GM21381 (cell line): ENCODE measurements around the gene ZNF653.

Experiments used
- ATAC-seq: cut with Tn5 transposase; IDR thresholded peaks from one replicate; pipeline ENCODE4 v1.9.1; 2021; ENCODE audit warnings: mild to moderate bottlenecking, moderate library complexity; ENCODE audit not compliant: unreplicated experiment

The ZNF653 gene

GRCh38 chr19:11519138-11519537 is 13.5 kb upstream of the ZNF653 start:
- no peak for ATAC-seq

- ATAC-seq = no peak
Measured at GRCh38 chr19:11513946-11514345, 8.3 kb upstream of the ZNF653 start.

GRCh38 chr19:11510444-11510843 is 4.8 kb upstream of the ZNF653 start:
- ATAC-seq = no peak

GRCh38 chr19:11507370-11508078 is 1.9 kb upstream of the ZNF653 start:
- ATAC-seq = no peak

GRCh38 chr19:11506967-11507366 is 1.3 kb upstream of the ZNF653 start:
- ATAC-seq = no peak

- peak; percentile 25 for ATAC-seq
Measured at GRCh38 chr19:11506101-11506555, 489 bp upstream of the ZNF653 start.

GRCh38 chr19:11505032-11505503 is 571 bp downstream of the ZNF653 start:
- peak; percentile 82 for ATAC-seq

- ATAC-seq = no peak
Measured at GRCh38 chr19:11504502-11505031, 1.1 kb downstream of the ZNF653 start.

- ATAC-seq = no peak
Measured at GRCh38 chr19:11499890-11500420, 5.7 kb downstream of the ZNF653 start.

- ATAC-seq = no peak
Measured at GRCh38 chr19:11499220-11499726, 6.4 kb downstream of the ZNF653 start.

- no peak for ATAC-seq
Measured at GRCh38 chr19:11496391-11497163, 9.1 kb downstream of the ZNF653 start.

GRCh38 chr19:11495885-11496284 is 9.8 kb downstream of the ZNF653 start:
- no peak for ATAC-seq

GRCh38 chr19:11495481-11495880 is 10.2 kb downstream of the ZNF653 start:
- no peak for ATAC-seq

- no peak for ATAC-seq
Measured at GRCh38 chr19:11494634-11495285, 10.9 kb downstream of the ZNF653 start.

- ATAC-seq = no peak
Measured at GRCh38 chr19:11489378-11489777, 16.3 kb downstream of the ZNF653 start.

- no peak for ATAC-seq
Measured at GRCh38 chr19:11486661-11487503, 18.8 kb downstream of the ZNF653 start.

GRCh38 chr19:11485245-11485837 is 20.3 kb downstream of the ZNF653 start:
- no peak for ATAC-seq

- ATAC-seq = no peak
Measured at GRCh38 chr19:11483366-11484111, 22.1 kb downstream of the ZNF653 start.
